Measurements from ENCODE around the gene MTMR3. TPM values are rescaled to one million over a fixed set of nuclear protein-coding genes. Genes with fewer than 3 reads are reported as not detected.

MTMR3 gene
- total RNA-seq, 1 donor from 2014 or later, result 36.9 TPM

GRCh38 chr22:29886596-29886995 lies 3.6 kb downstream of the MTMR3 start:
- H3K9me3 Mint-ChIP-seq (ENCODE audit: low read depth), result no peaks in the 10 kb centered on the region
- DNase-seq (ENCODE audit: low spot score), result no peak
- H3K27me3 Mint-ChIP-seq (ENCODE audit: low read depth), result no peaks in the 10 kb centered on the region
- TF ChIP-seq, protein P1, sequence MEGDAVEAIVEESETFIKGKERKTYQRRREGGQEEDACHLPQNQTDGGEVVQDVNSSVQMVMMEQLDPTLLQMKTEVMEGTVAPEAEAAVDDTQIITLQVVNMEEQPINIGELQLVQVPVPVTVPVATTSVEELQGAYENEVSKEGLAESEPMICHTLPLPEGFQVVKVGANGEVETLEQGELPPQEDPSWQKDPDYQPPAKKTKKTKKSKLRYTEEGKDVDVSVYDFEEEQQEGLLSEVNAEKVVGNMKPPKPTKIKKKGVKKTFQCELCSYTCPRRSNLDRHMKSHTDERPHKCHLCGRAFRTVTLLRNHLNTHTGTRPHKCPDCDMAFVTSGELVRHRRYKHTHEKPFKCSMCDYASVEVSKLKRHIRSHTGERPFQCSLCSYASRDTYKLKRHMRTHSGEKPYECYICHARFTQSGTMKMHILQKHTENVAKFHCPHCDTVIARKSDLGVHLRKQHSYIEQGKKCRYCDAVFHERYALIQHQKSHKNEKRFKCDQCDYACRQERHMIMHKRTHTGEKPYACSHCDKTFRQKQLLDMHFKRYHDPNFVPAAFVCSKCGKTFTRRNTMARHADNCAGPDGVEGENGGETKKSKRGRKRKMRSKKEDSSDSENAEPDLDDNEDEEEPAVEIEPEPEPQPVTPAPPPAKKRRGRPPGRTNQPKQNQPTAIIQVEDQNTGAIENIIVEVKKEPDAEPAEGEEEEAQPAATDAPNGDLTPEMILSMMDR (IDR thresholded peaks at IDR 0.05), result no peak
- no peak overlapping the region for H3K27ac Mint-ChIP-seq (ENCODE audit: unreplicated experiment)
- H3K4me1 Mint-ChIP-seq (ENCODE audit: low read depth), result peaks cover 3% of the 10 kb centered on the region
- no peak overlapping the region for H3K4me3 Mint-ChIP-seq (ENCODE audit: unreplicated experiment)
- H3K36me3 Mint-ChIP-seq (ENCODE audit: low read depth), result no peaks in the 10 kb centered on the region

DNA sequence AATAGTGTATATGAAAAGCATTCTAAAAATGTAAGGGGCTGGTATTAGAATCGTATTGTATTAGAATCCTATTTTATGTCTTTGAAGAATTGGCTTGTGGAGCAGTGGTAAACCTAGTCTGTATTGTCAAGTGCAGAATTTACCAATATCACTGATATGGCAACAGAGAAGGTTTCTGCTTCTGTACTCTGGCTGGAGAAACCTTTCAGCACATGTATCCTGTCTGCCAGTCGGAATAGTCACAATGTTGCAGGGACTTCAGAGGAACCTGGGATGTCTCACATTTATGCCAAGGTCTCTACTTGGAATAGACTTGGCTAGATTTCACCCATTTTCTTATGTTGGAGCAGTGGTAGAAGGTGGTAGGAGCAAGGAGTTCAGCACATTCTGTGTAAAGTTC lies 4.4 kb downstream of the MTMR3 start:
- H3K27me3 Mint-ChIP-seq (ENCODE audit: low read depth), result no peaks in the 10 kb centered on the region
- H3K27ac Mint-ChIP-seq (ENCODE audit: unreplicated experiment), result no peak overlapping the region
- no peaks in the 10 kb centered on the region for H3K36me3 Mint-ChIP-seq (ENCODE audit: low read depth)
- TF ChIP-seq, protein P1 (IDR thresholded peaks at IDR 0.05), result no peak
- DNase-seq (ENCODE audit: low spot score), result no peak
- H3K4me3 Mint-ChIP-seq (ENCODE audit: unreplicated experiment), result no peak overlapping the region
- H3K9me3 Mint-ChIP-seq (ENCODE audit: low read depth), result no peaks in the 10 kb centered on the region
- H3K4me1 Mint-ChIP-seq (ENCODE audit: low read depth), result peaks cover 3% of the 10 kb centered on the region

GRCh38 chr22:29890760-29891159 lies 7.8 kb downstream of the MTMR3 start:
- H3K4me1 Mint-ChIP-seq (ENCODE audit: low read depth), result peaks cover 11% of the 10 kb centered on the region
- TF ChIP-seq, protein P1 (IDR thresholded peaks at IDR 0.05), result no peak
- DNase-seq (ENCODE audit: low spot score), result no peak
- H3K4me3 Mint-ChIP-seq (ENCODE audit: unreplicated experiment), result no peak overlapping the region
- H3K27ac Mint-ChIP-seq (ENCODE audit: unreplicated experiment), result no peak overlapping the region
- no peaks in the 10 kb centered on the region for H3K27me3 Mint-ChIP-seq (ENCODE audit: low read depth)
- H3K9me3 Mint-ChIP-seq (ENCODE audit: low read depth), result no peaks in the 10 kb centered on the region
- no peaks in the 10 kb centered on the region for H3K36me3 Mint-ChIP-seq (ENCODE audit: low read depth)

GRCh38 chr22:29892315-29893156 lies 9.6 kb downstream of the MTMR3 start:
- no peaks in the 10 kb centered on the region for H3K27me3 Mint-ChIP-seq (ENCODE audit: low read depth)
- DNase-seq (ENCODE audit: low spot score), result no peak
- no peak overlapping the region for H3K4me3 Mint-ChIP-seq (ENCODE audit: unreplicated experiment)
- no peaks in the 10 kb centered on the region for H3K36me3 Mint-ChIP-seq (ENCODE audit: low read depth)
- TF ChIP-seq, protein P1 (IDR thresholded peaks at IDR 0.05), result no peak
- no peak overlapping the region for H3K27ac Mint-ChIP-seq (ENCODE audit: unreplicated experiment)
- H3K9me3 Mint-ChIP-seq (ENCODE audit: low read depth), result no peaks in the 10 kb centered on the region
- peaks cover 11% of the 10 kb centered on the region for H3K4me1 Mint-ChIP-seq (ENCODE audit: low read depth)

DNA sequence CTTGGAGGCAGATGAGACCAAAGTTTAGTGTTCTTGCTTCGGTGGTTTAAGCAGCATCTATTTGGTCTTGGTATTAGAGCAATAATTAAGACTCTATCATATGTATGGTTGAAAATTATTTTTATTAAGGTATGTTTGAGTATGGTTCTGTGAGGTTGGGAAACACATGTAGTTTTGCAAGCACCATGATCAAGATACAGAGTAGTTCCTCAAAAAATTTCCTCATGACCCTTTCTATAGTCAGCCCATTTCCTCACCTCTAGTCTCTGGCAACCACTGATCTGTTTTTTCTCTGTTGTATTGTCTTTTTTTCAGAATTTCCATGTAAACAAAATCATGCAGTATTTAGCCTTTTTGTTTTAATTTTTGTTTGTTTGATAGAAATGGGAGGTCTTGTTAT lies 18.4 kb downstream of the MTMR3 start:
- DNase-seq (ENCODE audit: low spot score), result no peak
- H3K4me3 Mint-ChIP-seq (ENCODE audit: unreplicated experiment), result no peak overlapping the region
- H3K27me3 Mint-ChIP-seq (ENCODE audit: low read depth), result no peaks in the 10 kb centered on the region
- H3K4me1 Mint-ChIP-seq (ENCODE audit: low read depth), result peaks cover 15% of the 10 kb centered on the region
- TF ChIP-seq, protein P1 (IDR thresholded peaks at IDR 0.05), result no peak
- no peaks in the 10 kb centered on the region for H3K36me3 Mint-ChIP-seq (ENCODE audit: low read depth)
- H3K27ac Mint-ChIP-seq (ENCODE audit: unreplicated experiment), result no peak overlapping the region
- H3K9me3 Mint-ChIP-seq (ENCODE audit: low read depth), result no peaks in the 10 kb centered on the region
